ENCODE results near the gene POLR2I. TPM values are rescaled to one million over a fixed set of nuclear protein-coding genes. Genes with fewer than 3 reads are reported as not detected.

The POLR2I gene
- total RNA-seq, 1 experiment from 2014 or later, result 174 TPM

DNA sequence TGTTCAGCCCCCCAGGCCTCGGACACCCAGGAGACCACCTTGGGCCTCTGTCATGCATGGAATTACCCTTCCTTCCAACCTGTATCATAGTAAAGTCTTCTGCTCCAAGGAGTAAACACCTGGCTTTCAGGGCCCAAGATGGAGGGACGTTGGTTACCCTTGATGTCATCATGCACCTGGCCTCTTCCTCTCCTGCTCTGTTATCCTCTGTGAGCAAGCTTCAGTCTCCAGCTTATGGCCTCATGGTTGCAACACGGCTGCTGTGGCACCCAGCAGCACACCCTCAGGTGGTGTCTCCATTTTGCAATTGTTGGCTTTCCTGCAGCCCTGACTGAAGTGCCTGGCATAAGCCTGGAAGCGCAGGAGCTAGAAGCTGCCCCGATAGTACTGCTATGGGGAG is 7.7 kb downstream of the POLR2I start:
- TF ChIP-seq POLR2AphosphoS5 (IDR thresholded peaks at IDR 0.05; ENCODE audit: low read depth, low read length), result 0 out of 2 replicates have a peak, but pooled peaks have one; percentile 23
- TF ChIP-seq, protein P1, sequence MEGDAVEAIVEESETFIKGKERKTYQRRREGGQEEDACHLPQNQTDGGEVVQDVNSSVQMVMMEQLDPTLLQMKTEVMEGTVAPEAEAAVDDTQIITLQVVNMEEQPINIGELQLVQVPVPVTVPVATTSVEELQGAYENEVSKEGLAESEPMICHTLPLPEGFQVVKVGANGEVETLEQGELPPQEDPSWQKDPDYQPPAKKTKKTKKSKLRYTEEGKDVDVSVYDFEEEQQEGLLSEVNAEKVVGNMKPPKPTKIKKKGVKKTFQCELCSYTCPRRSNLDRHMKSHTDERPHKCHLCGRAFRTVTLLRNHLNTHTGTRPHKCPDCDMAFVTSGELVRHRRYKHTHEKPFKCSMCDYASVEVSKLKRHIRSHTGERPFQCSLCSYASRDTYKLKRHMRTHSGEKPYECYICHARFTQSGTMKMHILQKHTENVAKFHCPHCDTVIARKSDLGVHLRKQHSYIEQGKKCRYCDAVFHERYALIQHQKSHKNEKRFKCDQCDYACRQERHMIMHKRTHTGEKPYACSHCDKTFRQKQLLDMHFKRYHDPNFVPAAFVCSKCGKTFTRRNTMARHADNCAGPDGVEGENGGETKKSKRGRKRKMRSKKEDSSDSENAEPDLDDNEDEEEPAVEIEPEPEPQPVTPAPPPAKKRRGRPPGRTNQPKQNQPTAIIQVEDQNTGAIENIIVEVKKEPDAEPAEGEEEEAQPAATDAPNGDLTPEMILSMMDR (IDR thresholded peaks at IDR 0.05), result no peak
- 0 out of 2 replicates have a peak, but pooled peaks cover 2% of the 10 kb centered on the region for H3K36me3 ChIP-seq (ENCODE audit: control insufficient read depth, insufficient read depth, low read length)
- DNase-seq (ENCODE audit: low read depth, low spot score), result no peak
- no TSS peak for BruUV-seq (replicated peaks)
- intact Hi-C loops (cut with micrococcal nuclease; ENCODE audit: unreplicated experiment), result no loop called here
- CTCF ChIA-PET, result no interaction called here
- no peak overlapping the region for H3K27ac ChIP-seq (ENCODE audit: low read length)
- H3K9me3 ChIP-seq (ENCODE audit: control insufficient read depth, insufficient read depth, low read depth, low read length), result no peaks in the 10 kb centered on the region
- no peak for ATAC-seq
- in situ Hi-C loops (cut with HindIII; ENCODE audit: low pct_unique_long_range_greater_than_20kb, low sequenced_read_pairs), result no loop called here
- POLR2A ChIA-PET, result no interaction called here
- H3K4me3 ChIP-seq (ENCODE audit: low read depth in 2 of 2, low read length in 2 of 2), result no peak overlapping the region
- no peaks in the 10 kb centered on the region for H3K27me3 ChIP-seq (ENCODE audit: control insufficient read depth, insufficient read depth, low read length)
- no peaks in the 10 kb centered on the region for H3K4me1 ChIP-seq (ENCODE audit: control insufficient read depth, insufficient read depth, low read length)

DNA sequence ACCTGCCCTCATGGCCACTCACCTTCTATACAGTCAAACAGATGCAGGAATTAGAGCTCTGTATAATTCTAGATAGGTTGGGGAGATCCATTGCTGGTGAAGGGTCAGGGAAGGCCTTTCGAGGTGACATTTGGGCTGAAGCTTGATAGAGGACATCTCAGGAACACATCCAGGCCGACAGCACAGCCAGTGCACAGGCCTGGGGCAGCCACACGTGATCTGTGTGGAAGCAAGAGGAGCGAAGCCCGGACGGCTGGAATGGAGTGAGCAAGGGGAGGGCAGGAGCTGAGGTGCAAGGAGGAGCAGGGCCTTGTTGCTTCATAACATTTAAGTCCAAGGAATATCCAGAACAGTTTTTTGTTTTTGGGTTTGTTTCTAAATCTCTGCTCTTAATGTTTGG is 8.2 kb downstream of the POLR2I start:
- Histone ChIP-seq H3K27ac (ENCODE audit: low read length) (no peak overlapping the region), H3K27me3 (ENCODE audit: control insufficient read depth, insufficient read depth, low read length) (no peaks in the 10 kb centered on the region), H3K4me1 (ENCODE audit: control insufficient read depth, insufficient read depth, low read length) (no peaks in the 10 kb centered on the region), H3K9me3 (ENCODE audit: control insufficient read depth, insufficient read depth, low read depth, low read length) (no peaks in the 10 kb centered on the region), H3K4me3 (ENCODE audit: low read depth in 2 of 2, low read length in 2 of 2) (no peak overlapping the region), H3K36me3 (ENCODE audit: control insufficient read depth, insufficient read depth, low read length) (0 out of 2 replicates have a peak, but pooled peaks cover 2% of the 10 kb centered on the region)
- no TSS peak for BruUV-seq (replicated peaks)
- intact Hi-C loops (cut with micrococcal nuclease; ENCODE audit: unreplicated experiment) (no loop called here), in situ Hi-C loops (cut with HindIII; ENCODE audit: low pct_unique_long_range_greater_than_20kb, low sequenced_read_pairs) (no loop called here)
- no peak for ATAC-seq
- POLR2A ChIA-PET, result interaction anchor here (0.6 to 0.8 kb wide), 2 partner anchors 11 to 50 kb away, joined by 3 to 13 read pairs; no protein-coding TSS in a partner anchor
- CTCF ChIA-PET, result no interaction called here
- TF ChIP-seq TCF7L2 (IDR thresholded peaks at IDR 0.05; ENCODE audit: low read depth, low read length) (no peak), POLR2AphosphoS5 (IDR thresholded peaks at IDR 0.05; ENCODE audit: low read depth, low read length) (no peak), SIN3A (IDR thresholded peaks at IDR 0.05; ENCODE audit: borderline replicate concordance, insufficient read depth, low read depth, low read length) (no peak)
- TF ChIP-seq, protein P1 (IDR thresholded peaks at IDR 0.05), result no peak
- TF ChIP-seq, protein P2, sequence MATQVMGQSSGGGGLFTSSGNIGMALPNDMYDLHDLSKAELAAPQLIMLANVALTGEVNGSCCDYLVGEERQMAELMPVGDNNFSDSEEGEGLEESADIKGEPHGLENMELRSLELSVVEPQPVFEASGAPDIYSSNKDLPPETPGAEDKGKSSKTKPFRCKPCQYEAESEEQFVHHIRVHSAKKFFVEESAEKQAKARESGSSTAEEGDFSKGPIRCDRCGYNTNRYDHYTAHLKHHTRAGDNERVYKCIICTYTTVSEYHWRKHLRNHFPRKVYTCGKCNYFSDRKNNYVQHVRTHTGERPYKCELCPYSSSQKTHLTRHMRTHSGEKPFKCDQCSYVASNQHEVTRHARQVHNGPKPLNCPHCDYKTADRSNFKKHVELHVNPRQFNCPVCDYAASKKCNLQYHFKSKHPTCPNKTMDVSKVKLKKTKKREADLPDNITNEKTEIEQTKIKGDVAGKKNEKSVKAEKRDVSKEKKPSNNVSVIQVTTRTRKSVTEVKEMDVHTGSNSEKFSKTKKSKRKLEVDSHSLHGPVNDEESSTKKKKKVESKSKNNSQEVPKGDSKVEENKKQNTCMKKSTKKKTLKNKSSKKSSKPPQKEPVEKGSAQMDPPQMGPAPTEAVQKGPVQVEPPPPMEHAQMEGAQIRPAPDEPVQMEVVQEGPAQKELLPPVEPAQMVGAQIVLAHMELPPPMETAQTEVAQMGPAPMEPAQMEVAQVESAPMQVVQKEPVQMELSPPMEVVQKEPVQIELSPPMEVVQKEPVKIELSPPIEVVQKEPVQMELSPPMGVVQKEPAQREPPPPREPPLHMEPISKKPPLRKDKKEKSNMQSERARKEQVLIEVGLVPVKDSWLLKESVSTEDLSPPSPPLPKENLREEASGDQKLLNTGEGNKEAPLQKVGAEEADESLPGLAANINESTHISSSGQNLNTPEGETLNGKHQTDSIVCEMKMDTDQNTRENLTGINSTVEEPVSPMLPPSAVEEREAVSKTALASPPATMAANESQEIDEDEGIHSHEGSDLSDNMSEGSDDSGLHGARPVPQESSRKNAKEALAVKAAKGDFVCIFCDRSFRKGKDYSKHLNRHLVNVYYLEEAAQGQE (IDR thresholded peaks at IDR 0.05; ENCODE audit: insufficient read depth in 1 of 2, low read depth in 2 of 2, low read length in 1 of 2), result no peak
- DNase-seq (ENCODE audit: low read depth, low spot score), result no peak
